Measurements from ENCODE around the gene AIF1L.

The AIF1L gene

DNA sequence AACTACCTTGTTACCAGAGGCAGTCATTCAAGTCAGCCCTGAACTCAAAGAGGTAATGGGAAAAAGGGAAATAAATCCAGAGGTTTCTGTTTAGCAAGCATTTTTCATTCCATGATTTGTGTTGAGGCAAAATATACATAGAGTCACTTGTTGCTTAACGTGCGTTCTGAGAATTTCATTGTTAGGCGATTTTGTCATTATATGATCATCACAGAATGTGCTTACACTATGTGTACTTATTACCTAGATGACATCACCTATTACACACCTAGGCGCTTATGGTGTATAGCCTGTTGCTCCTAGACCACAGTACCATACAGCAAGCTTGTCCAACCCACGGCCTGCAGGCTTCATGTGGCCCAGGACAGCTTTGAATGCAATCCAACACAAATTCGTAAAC is 65.3 kb downstream of the AIF1L start:
- Histone ChIP-seq H3K9ac (ENCODE audit: low read length) (no peak overlapping the region), H3K4me3 (ENCODE audit: low read depth in 1 of 2, low read length in 2 of 2) (no peak overlapping the region), H3K9me3 (ENCODE audit: low read length) (no peaks in the 10 kb centered on the region), H3K27me3 (ENCODE audit: control insufficient read depth in 1 of 2, insufficient read depth in 2 of 2, low read length in 2 of 2) (no peaks in the 10 kb centered on the region), H3K36me3 (ENCODE audit: insufficient read depth, low read length) (peaks cover 48% of the 10 kb centered on the region), H3K27ac (ENCODE audit: low read depth, low read length) (no peak overlapping the region), H3K4me1 (ENCODE audit: insufficient read depth, low read length) (no peaks in the 10 kb centered on the region)

DNA sequence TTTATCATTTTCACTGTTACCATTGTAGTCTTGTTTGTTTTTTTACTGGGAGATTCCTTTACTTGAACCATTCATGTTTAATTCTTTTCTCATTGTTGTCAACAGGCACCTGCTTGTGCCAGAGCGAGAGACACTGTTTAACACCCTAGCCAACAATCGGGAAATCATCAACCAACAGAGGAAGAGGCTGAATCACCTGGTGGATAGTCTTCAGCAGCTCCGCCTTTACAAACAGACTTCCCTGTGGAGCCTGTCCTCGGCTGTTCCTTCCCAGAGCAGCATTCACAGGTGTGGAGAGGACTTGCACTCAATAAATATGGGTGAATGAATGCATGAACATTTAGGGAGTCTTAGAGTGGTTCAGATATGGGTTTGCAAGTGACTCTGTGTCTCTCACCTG is 66.6 kb downstream of the AIF1L start:
- peaks cover 45% of the 10 kb centered on the region for H3K36me3 ChIP-seq (ENCODE audit: insufficient read depth, low read length)
- H3K9ac ChIP-seq (ENCODE audit: low read length), result no peak overlapping the region
- no peaks in the 10 kb centered on the region for H3K27me3 ChIP-seq (ENCODE audit: control insufficient read depth in 1 of 2, insufficient read depth in 2 of 2, low read length in 2 of 2)
- H3K27ac ChIP-seq (ENCODE audit: low read depth, low read length), result no peak overlapping the region
- no peaks in the 10 kb centered on the region for H3K4me1 ChIP-seq (ENCODE audit: insufficient read depth, low read length)
- no peaks in the 10 kb centered on the region for H3K9me3 ChIP-seq (ENCODE audit: low read length)
- no peak overlapping the region for H3K4me3 ChIP-seq (ENCODE audit: low read depth in 1 of 2, low read length in 2 of 2)

DNA sequence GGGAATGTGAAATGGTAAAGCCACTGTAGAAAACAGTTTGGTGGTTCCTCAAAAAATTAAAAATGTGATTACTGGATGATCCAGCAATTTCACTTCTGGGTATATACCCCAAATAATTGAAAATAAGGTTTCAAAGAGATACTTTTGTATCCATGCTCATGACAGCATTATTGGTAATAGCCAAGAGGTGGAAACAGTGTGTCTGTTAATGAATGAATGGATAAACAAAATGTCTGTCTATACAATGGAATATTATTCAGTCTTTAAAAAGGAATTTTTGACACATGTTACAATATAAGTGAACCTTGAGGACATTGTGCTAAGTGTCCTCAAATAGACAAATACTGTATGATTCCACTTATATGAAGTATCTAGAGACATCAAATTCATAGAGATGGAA is 69.2 kb downstream of the AIF1L start:
- Histone ChIP-seq H3K9ac (ENCODE audit: low read length) (no peak overlapping the region), H3K36me3 (ENCODE audit: insufficient read depth, low read length) (peaks cover 38% of the 10 kb centered on the region)

DNA sequence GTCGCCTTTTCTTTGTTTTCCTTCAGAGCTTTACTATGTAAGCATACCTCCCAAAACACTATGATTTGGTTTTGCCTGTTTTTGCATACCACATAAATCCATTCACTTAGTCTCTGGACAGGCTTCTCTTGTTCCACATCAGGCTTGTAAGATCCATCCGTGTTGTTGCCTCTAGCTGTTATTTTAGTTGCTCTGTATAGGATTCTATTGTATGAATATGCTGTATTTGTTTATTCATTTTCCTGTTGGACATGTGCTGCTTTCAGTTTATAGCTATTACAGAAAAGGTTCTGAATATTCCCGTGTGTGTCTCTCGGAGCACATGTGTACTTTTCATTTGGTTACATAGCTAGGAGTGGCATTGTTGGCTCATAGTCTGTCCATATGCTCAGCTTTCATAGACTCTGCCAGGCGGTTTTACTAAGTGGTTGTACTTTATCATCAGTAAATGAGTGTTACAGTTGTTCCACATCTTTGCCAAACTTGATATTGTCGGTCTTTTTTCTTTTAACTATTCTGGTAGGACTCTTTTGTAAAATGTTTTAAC is 70.9 kb downstream of the AIF1L start:
- Histone ChIP-seq H3K36me3 (ENCODE audit: insufficient read depth, low read length) (peaks cover 23% of the 10 kb centered on the region), H3K9ac (ENCODE audit: low read length) (no peak overlapping the region), H3K4me3 (ENCODE audit: low read depth in 1 of 2, low read length in 2 of 2) (no peak overlapping the region), H3K27ac (ENCODE audit: low read depth, low read length) (no peak overlapping the region), H3K4me1 (ENCODE audit: insufficient read depth, low read length) (no peaks in the 10 kb centered on the region), H3K9me3 (ENCODE audit: low read length) (no peaks in the 10 kb centered on the region), H3K27me3 (ENCODE audit: control insufficient read depth in 1 of 2, insufficient read depth in 2 of 2, low read length in 2 of 2) (no peaks in the 10 kb centered on the region)

More for the DNA sequence above, 69.2 kb downstream of the AIF1L start:
- Histone ChIP-seq H3K27ac (ENCODE audit: low read depth, low read length) (no peak overlapping the region), H3K4me1 (ENCODE audit: insufficient read depth, low read length) (no peaks in the 10 kb centered on the region), H3K9me3 (ENCODE audit: low read length) (no peaks in the 10 kb centered on the region), H3K4me3 (ENCODE audit: low read depth in 1 of 2, low read length in 2 of 2) (no peak overlapping the region), H3K27me3 (ENCODE audit: control insufficient read depth in 1 of 2, insufficient read depth in 2 of 2, low read length in 2 of 2) (no peaks in the 10 kb centered on the region)

DNA sequence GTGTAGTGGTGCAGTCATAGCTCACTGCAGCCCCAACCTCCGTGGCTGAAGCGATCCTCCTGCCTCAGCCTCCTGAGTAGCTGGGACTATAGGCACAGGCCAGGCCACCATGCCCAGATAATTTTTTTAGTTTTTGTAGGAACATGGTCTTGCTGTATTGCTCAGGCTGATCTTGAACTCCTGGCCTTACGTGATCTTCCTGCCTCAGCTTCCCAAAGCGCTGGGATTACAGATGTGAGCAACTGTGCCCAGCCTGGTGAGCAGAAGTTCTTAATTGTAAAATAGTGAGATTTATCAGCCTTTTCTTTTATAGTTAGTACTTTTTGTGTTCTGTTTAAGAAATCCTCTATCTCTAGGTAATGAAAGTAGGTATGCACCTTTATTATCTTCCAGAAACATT is 71.6 kb downstream of the AIF1L start:
- Histone ChIP-seq H3K36me3 (ENCODE audit: insufficient read depth, low read length) (peaks cover 18% of the 10 kb centered on the region), H3K9ac (ENCODE audit: low read length) (no peak overlapping the region), H3K27me3 (ENCODE audit: control insufficient read depth in 1 of 2, insufficient read depth in 2 of 2, low read length in 2 of 2) (no peaks in the 10 kb centered on the region), H3K4me1 (ENCODE audit: insufficient read depth, low read length) (no peaks in the 10 kb centered on the region), H3K27ac (ENCODE audit: low read depth, low read length) (no peak overlapping the region), H3K9me3 (ENCODE audit: low read length) (no peaks in the 10 kb centered on the region), H3K4me3 (ENCODE audit: low read depth in 1 of 2, low read length in 2 of 2) (no peak overlapping the region)

DNA sequence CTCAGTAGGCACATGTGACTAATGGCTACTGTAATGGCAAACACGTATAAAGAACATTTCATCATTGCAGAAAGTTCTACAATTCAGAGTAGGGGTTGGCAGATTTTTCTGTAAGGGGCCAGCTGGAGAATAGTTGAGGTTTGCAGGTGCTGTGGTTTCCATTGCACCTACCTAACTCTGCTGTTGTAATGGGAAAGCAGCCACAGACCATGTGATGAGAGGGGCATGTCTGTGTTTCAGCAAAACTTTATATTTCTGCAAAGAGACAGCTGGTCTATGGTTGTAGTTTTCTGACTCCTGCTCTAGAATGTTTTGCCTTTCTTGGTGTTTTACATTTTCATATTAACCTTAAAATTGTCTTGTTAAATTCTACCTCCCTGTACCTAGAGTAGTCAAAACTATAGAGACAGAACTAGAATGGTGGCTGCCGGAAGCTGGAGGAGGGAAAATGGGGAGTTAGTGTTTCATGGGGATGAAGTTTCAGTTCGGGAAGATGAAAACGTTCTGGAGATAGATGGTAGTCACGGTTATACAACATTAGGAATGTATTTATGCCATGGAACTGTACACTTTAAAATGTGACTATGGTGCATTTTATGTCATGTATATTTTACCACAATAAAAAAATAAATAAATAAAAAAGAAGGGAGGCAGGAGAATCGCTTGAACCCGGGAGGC is 73.4 kb downstream of the AIF1L start:
- no peak overlapping the region for H3K9ac ChIP-seq (ENCODE audit: low read length)
- H3K27ac ChIP-seq (ENCODE audit: low read depth, low read length), result no peak overlapping the region
- no peaks in the 10 kb centered on the region for H3K9me3 ChIP-seq (ENCODE audit: low read length)
- no peaks in the 10 kb centered on the region for H3K27me3 ChIP-seq (ENCODE audit: control insufficient read depth in 1 of 2, insufficient read depth in 2 of 2, low read length in 2 of 2)
- peaks cover 10% of the 10 kb centered on the region for H3K36me3 ChIP-seq (ENCODE audit: insufficient read depth, low read length)
- no peaks in the 10 kb centered on the region for H3K4me1 ChIP-seq (ENCODE audit: insufficient read depth, low read length)
- no peak overlapping the region for H3K4me3 ChIP-seq (ENCODE audit: low read depth in 1 of 2, low read length in 2 of 2)
